Measurements from ENCODE around the gene MED13L.
"Not testable (repeated sequence)": the region's sequence is repeated elsewhere in the genome, so short reads cannot be mapped to it uniquely, and the experiment has no call there.

Gene MED13L

DNA sequence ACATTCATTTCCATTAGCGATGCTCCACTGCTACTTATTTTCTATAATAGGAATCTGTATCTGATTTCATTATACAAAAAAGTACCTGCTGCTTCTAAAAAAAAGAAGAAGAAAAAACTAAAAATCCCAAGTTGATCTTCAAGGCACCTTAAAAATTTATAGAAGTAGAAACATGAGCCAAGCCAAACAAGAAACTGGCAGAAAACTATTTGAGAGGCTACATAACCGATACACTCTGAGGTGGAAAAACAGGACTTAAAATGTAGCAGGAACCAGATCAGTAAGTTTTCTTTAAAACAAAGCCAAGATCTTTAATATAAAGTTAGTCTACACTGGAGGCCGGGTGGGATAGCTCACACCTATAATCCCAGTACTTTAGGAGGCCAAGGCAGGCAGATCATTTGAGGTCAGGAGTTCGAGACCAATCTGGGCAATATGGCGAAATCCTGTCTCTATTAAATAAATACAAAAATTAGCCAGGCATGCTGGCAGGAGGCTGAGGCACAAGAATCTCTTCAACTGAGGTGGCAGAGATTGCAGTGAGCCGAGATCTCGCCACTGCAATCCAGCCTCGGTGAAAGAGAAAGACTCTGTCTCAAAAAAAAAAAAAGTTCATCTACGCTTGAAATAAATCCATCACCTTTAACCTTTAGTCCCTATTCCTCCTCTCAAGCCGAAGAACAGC, 278.6 kb downstream of the MED13L start:
- DNase-seq = no peak

DNA sequence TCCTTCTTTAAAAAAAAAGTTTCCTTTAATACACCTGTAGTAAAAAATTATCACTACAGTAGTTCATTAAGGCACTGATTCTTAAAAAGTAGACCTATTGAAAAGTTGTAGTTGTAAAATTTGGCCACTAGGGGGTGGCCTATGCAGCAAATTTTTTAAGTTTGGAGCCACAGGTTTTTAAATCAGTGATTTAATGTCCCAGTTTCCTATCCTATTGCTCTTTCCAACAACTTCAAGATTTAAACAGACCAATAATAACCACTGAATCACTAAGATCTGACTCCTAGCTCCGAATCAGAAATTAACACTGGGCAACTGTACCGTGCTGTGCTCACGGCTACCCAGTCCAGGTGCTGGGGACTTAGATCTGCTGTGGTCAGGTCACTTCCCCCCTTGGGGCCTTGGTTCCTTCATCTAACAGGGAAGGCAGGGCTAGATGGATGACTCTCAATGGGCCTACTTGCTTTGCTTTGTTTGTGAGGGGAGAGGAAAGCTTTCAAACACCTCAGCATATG, 279.3 kb downstream of the MED13L start:
- peak; percentile 50 for DNase-seq

DNA sequence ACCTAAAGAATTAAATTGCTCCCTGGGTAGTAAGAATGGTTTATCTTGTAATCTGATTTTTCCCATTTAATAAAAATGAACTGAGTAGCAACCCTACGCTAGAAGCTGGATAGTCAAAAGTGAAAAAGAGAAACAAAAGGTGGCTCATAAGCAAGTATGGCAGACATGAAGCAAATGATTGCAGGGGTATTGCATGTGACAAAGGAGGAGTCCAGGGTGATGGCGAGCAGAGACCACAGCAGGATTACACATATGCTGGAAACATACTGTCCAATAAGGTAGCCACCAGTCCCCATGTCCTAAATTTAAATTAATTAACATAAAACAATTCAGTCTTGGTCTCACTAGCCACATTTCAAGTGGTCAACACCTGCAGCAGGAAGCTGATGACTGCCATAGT, 283.8 kb downstream of the MED13L start:
- no peak for DNase-seq

DNA sequence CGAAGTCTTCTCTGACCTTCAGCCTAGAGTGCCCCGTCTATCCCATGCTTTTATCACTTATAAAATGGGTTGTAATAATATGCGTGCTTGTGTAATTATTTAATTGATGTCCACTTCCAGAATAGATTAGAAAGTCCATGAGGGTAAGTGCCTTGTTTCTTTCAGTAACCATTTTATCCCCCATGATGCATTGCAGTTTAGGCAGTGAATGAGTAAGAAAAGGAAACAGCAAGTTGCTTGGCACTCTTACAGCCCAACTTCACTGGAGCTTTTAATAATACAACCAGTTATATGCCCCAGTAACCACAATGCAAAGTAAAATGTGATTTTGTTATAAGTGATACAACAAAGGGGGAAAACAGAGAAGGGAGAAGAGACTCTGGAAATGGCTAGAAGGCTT, 287.3 kb downstream of the MED13L start:
- no peak for DNase-seq

DNA sequence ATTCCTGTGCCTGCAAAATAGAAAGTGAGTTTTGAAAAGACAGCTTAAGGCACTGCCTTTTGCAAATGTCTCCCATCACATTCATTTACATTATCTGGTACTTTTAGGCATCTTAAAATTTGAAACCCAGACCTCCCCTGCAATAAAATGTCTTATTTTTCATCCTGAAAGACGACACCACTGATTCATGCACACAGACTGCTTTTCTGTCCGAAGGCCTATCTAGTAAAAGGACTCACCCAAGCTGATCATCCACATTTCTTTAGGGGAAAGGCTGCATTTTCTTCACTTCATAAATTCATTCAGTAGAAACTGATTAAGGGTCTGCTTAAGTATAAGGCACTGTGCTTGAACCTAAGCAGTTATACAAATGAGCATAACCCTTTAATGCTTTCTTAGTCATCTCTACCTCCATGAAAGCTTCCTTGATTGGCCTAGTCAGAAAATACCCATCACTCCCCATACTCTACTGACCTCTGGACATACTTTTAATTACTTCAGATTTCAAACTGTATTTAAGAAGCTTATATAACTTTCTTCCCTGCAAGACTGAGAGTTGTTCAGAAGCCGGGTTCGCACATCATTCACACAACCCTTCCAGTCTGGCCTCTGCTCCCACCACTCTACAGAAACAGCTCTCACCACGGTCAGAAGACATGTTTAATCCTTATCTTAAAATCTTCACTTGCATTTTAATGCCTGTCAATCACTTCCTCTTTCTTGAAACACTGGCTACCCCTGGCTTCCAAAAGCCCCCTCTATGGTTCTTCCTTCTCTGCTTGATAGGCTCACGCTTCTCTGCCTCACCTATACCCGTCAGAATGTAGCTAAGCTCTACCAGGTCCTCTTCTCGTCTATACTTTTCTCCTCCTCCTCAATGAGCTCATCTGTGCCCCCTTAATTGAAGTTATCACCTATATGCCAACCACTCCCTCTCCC, 288.6 kb downstream of the MED13L start:
- no peak for DNase-seq

DNA sequence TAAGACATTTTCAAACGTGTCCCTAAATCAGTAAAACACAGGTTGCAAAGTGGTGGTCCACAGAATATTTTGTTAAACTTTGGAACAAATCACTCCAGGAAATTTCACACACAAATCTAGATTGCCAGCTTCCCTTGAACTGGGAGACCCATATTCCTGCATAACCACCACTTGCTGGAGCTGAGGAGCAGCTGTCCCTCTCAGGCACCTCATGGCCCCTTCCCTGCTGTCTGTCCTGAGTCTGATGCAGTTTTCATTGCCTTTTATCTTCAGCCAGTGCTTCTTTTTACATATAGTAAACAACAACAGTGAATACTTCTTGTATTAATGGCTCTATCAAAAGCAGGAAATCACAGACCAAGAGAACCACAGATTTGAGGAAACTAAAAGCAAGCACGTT, 289.3 kb downstream of the MED13L start:
- no peak for DNase-seq

DNA sequence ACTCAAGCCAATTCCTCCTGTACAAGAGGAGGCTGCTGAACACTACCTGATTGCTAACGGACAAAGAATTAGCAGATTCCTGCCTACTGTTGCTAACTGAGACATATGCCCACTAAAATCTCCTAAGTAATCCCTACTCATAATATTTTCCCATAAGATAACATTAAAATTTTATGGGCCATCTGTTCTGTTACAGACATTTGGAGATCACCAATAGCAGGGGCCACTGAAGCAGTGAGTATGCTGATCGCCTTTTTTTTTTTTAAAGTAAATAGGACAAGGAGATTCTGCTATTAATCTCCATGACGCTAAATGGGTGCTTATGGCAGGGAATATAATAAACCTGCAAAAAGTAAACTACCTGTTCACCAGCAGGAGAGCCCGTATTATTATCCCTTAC, 292.9 kb downstream of the MED13L start:
- DNase-seq = no peak

DNA sequence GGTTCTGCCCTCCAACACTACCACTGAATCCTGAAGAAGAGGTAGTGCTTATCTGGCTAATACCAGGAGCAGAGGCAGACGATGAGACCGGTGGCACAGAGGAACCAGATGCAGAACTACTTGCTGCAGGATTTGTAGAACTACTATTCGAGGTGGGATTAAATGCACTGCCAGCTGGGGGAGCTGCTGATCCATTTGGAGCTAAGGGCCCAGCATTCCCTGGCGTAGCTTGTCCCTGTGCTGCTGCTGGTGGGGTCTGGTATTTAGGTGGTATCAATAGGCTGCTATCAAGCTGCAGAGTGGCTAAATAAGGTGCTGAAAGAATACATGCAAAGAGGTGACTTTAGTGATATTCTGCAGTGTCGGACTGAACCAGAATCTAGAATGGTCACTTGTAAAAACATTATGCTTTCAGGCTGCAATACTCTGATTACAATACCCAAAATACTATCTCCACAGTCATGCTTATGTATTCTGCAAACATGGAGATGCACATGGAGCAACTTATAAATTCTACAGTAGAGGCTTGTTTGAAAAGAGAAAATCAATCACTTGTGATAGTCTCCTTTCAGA, 294.2 kb downstream of the MED13L start:
- DNase-seq = no peak

DNA sequence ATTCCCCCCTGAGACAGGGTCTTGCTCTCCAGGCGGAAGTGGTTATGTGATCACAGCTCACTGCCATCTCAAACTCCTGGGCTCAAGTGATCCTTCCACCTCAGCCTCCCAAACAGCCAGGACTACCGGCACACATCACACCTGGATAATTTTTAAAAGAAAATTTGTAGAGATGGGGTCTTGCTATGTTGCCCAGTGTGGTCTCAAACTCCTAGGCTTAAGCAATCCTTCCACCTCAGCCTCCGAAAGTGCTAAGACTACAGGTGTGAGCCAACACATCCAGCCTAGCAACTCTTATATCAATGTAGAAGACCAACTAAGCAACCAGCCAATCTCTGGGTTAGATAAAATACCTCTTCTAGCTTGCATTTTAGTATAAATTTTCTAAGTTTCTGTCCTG, 297.2 kb downstream of the MED13L start:
- DNase-seq = no peak

DNA sequence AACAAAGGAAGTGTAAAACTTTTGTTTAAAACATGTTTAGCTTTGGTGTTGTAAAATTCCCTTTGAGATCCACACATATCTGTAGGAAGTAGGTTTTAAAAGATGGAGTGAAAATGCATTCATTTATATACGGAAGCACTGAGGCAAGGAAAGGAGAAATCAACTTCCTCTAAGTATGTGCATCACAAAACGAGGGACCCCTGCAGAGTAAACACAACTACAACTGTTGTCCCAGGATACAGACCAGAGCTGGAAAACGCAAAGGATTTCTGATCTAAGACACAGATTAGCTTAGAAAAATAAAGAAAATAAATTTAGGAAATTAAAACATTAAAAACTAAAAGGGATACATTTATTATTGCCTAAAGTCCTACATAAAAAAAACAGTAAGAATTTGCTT, 297.6 kb downstream of the MED13L start:
- no peak for DNase-seq

DNA sequence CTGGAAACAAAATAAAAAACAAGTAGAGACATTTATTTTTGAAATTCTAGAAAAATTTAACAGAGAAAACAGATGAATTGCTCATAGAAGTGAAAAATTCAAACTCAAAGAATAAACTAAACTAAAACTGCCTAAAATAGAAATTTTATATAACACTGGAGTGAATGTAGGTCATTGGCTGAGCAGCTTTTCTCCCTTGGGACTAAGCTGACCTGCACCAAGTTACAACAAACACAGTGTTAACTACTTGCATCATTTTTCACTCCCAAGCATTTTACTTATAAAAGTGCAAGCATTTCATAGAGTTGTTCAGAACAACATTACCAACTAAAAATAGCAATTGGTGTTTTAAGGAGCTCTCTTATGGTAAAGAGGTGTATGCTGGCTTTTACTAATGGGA, 298.1 kb downstream of the MED13L start:
- no peak for DNase-seq

DNA sequence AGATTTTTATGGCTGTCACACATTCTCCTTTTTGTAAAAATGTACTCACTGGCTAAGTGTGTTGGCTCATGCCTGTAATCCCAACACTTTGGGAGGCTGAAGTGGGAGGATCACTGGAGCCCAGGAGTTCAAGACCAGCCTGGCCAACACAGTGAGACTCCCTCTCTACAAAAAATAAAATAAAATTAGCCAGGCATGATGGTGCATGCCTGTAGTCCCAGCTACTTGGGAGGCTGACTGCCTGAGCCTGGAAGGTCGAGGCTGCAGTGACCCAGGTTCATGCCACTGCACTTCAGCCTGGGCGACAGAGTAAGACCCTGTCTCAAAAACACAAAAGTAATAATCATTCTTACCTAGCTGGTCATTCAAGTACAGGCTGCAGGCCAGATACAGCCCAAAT, 300.7 kb downstream of the MED13L start:
- DNase-seq = not testable (repeated sequence)

DNA sequence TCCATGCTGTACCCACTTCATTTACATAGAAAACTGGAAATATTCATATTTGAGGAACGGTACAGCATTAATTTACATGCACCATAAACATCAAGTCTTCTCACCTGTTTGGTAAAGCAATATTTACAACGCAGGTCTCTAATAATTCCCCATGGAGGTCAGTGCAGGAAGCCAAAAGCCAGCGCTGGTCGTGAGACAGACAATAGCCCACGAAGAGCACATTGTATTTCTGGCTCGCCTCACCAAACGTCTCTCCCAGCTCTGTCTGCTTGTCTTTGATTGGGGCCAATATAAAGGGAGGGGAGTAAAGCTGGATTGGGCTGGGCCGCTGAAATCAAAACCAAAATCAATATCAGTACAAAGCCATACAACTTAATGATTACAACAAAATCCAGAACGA, 302.1 kb downstream of the MED13L start:
- DNase-seq = no peak

DNA sequence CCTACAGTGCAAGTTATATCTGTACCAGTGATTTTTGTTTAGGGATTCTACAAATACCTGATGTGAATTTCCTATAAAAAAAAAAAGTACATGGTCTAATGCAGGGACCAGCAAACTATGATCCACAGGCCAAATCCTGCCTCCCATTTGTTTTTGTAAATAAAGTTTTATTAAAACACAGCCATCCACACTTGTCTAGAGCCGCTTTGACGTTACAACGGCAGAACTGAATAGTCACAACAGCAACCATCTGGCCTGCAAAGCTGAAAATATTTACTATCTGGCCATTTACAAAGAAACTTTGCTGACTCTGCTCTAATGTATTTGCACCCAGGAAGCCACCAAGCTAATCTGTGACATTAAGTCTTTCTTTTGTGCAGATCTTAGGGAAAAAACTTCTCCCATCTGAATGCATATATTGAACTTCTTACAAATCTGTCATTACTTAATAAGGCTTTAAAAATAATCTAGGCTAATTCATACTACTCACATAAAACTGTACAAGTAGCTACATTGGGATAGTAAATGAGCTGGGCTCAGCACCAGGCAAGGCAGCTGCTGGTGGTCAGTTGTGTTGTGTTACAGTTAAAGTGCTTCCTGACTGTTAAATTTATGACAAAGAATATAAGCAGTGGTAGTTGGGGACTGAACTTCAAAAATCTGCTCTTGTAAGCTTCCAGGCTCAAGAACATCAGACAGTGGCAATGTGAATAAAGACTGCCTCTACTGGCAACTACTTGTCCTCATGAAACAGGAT, 303.3 kb downstream of the MED13L start:
- DNase-seq = no peak

DNA sequence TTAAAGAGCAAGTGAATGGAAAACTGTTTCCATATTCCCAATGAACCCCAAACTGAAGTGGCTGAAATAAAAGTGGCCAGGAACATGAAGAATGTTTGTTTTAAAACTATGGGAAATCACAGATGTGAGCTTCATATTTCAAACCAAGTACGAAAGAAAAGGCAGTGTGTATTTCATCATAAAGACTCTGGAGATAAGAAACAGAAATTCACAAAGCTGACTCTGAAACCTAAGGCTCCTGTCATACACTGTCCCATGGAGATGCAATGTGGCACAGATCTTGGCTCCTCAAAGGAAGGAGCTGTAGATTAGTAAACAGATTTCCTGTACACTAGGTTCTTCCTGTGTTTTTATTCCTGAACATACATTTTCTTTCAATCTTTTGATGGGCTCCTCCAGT, 304.4 kb downstream of the MED13L start:
- DNase-seq = no peak

DNA sequence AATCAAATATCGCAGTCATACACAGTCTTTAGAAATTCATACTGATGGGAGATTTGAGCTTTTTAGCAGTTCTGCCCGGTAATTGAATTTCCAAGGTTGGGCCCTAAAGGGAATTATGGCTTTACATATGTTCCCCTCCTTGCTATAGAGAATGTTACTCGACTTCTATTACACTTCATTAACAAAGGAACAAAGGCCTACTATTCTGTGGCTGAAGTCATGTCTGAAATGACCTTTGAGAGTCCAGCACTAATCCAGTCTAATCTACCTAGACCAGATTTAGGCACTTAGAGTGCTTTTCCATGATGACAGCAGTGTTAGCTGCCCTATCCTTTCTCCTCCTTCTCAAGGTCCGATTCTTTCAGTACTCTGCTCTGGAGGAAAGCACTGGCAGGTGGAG, 305.3 kb downstream of the MED13L start:
- DNase-seq = no peak

DNA sequence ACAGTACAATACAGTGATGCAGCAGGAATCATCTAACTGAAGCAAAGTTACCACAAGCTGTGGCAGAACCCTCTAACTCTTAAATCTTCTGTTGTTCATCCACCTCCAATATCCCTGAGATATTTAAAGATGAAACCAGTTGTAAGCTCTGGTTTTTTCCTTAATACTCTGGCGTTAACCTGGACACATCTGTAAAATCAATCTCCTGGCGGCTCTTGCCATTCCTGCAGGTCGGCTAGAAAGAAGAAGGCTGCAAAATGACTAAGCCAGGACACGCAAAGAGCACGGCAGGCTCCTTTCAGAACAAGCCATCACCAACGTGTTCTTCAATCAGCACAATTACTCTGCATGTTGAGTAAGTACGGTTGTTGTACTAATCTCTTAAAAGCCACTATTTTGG, 309.3 kb downstream of the MED13L start:
- no peak for DNase-seq

DNA sequence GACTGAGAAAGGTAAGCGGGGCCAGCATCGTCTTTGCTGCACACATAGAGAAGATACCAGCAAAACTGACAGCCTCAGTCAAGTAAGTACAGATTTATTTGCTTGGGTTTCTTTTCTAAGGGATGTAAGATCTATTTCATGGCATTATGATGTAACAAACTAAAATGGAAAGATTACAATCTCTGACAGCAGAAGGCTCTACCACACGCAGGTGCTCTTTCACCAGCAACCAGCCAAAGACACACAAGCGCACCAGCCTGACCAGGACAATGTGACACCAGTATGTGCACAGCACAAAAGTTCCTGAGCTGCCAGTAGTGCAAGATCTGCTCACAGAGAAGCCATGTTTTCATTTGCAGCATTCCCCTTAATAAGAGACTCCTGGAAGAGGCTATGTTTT, 311.1 kb downstream of the MED13L start:
- no peak for DNase-seq

DNA sequence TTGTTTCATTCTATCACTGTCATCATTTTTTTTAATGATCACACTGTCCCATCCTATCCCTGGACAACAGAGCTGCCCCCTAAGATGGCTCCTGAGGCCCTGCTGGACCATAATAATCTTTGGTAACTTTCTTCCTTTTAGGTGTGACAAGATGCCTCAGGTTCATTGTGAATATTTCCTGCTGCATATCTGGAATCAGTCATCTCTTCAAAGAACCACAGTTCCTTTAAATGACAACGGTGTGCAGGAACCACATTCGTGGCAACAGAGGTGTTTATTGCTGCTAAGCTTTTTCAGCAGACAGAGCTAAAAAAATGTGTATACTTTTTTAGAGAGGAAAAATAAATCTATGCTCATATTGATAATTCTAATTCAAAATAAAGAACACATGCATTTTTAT, 312.9 kb downstream of the MED13L start:
- no peak for DNase-seq

DNA sequence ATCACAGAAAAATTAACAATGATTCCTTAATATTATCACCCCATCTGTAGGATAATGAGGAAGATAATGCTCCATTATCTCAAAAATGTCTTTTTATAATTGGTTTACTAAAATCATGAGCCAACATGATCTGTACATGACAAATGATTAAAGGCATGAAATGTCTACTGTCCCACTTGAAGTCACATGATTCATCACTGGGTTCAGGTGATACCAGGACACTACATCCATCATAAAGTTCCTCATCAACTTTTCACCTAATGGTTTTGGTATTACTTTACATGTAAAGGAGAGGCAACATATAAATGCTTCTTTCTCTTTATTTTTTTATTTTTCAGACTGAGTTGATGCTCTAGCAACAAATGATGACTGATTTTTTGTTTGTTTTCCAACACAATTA, 313.3 kb downstream of the MED13L start:
- DNase-seq = no peak

DNA sequence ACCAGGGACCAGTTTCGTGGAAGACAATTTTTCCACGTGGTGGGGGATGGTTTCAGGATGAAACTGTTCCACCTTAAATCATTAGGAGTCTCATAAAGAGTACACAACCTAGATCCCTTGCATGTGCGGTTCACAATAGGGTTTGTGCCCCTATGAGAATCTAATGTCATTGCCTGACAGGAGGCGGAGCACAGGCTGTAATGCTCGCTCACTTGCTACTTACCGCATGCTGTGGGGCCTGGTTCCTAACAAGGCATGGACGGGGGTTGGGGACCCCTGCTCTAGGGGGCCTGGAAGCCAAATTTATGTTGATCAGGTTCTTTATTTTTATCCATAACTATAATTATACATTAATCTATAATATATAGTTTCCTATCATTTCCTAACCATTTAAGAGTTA, 315.3 kb downstream of the MED13L start:
- no peak for DNase-seq

DNA sequence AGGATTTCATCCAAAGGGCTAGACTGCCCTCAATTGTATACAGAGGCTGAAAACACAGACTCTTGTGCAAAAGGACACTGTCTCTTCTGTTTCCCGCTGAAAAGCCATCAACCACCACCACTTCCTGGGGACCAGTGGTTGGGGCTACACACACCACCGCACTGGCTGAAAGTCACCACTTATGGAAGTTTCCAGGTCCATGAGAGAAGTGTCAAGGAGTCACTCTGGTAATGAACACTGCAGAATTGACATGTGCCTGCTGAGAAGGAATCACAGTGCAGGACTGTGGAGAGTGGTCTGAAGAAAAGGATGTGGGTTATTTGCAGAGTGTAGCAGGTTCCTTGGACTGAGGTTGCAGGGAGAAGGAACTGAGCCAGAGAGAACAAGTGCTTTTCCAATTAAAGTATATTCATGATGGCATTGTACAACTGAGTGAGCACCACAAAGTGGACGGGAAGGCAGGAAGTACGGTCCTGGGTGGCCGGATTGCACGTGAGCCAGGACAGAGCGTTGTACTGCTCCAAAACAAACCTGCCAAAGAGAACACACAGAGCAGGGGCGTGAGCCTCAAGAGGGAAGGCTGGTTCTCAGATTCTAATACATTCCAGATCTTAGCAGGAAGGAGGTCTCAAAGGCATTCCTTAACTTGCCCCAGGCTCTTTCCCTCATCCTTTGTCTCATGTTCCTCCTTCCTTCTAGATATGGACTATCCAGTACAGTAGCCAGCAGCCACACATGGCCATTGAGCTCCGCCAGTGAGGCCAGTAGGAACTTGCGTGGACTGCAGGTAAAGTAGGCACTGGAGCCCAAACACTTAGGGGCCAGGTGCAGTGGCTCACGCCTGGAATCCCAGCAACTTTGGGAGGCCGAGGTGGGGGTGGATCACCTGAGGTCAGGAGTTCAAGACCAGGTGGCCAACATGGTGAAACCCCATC, 316.4 kb downstream of the MED13L start:
- no peak for DNase-seq
